Panc1 (cell line): Measurements from ENCODE around the gene PARD3. TPM values are rescaled to one million over a fixed set of nuclear protein-coding genes. Genes with fewer than 3 reads are reported as not detected.

Source experiments
- ATAC-seq: fragments of 200-7000 bp; cut with Tn5 transposase; 2 replicates; pipeline ENCODE4 v1.9.1; 2020; ENCODE audit warnings: mild to moderate bottlenecking, moderate library complexity
- BruUV-seq: library from RNA; stranded (reverse); fragments of 400-500 nt; replicated peaks from 2 replicates; lab custom pipeline; 2021; lab: Mats Ljungman, UMichigan
- CTCF ChIA-PET: fragments of 300-600 bp; sonication (Branson Sonifier 250); formaldehyde crosslinking; loops from one replicate; lab custom pipeline; 2022; ENCODE audit warnings: antibody characterized with exemption; lab: Charles Lee
- POLR2A ChIA-PET: fragments of 300-600 bp; sonication (Branson Sonifier 250); formaldehyde crosslinking; loops from one replicate; lab custom pipeline; 2022; ENCODE audit warnings: antibody characterized with exemption; lab: Charles Lee
- DNase-seq: peaks from one replicate; pipeline ENCODE4 v3.0.0-alpha.2; 2010; ENCODE audit warnings: low read depth, low spot score
- H3K27ac ChIP-seq: 2 replicates; pipeline ENCODE4 v1.5.1; 2011; ENCODE audit warnings: mild to moderate bottlenecking, low read length, inconsistent platforms
- H3K27me3 ChIP-seq: fragments of 200-500 bp; sonication (Bioruptor generic); 2 replicates; pipeline ENCODE4 v1.6.0; 2014; ENCODE audit warnings: low read length, inconsistent platforms; ENCODE audit not compliant: control insufficient read depth, insufficient read depth
- H3K36me3 ChIP-seq: fragments of 200-500 bp; sonication (Bioruptor generic); 2 replicates; pipeline ENCODE4 v1.5.1; 2014; ENCODE audit warnings: inconsistent platforms, mild to moderate bottlenecking, low read length, moderate library complexity; ENCODE audit not compliant: control insufficient read depth, insufficient read depth
- H3K4me1 ChIP-seq: 2 replicates; pipeline ENCODE4 v1.5.1; 2011; ENCODE audit warnings: inconsistent platforms, mild to moderate bottlenecking, low read length, moderate library complexity; ENCODE audit not compliant: control insufficient read depth, insufficient read depth
- H3K4me3 ChIP-seq, 2 experiments: 2 replicates each; pipeline ENCODE4 v1.5.1; 2011 to 2012; ENCODE audit warnings: low read depth in 2 of 2, low read length in 2 of 2, mild to moderate bottlenecking in 2 of 2, inconsistent platforms in 1 of 2, moderate library complexity in 1 of 2
- H3K9me3 ChIP-seq: fragments of 200-500 bp; sonication (Bioruptor generic); 2 replicates; pipeline ENCODE4 v1.5.1; 2014; ENCODE audit warnings: low read depth, mild to moderate bottlenecking, inconsistent platforms, low read length, moderate library complexity; ENCODE audit not compliant: control insufficient read depth, insufficient read depth
- POLR2AphosphoS5 ChIP-seq: IDR thresholded peaks from 2 replicates; pipeline ENCODE4 v1.6.1; 2012; ENCODE audit warnings: mild to moderate bottlenecking, low read depth, low read length, moderate library complexity
- REST ChIP-seq, 2 experiments: IDR thresholded peaks; 2 replicates each; pipeline ENCODE4 v1.6.1; 2011 to 2012; ENCODE audit warnings: low read depth in 2 of 2, control low read depth in 1 of 2, low read length in 1 of 2, mild to moderate bottlenecking in 1 of 2, moderate library complexity in 1 of 2; ENCODE audit not compliant: insufficient read depth in 1 of 2
- SIN3A ChIP-seq: IDR thresholded peaks from 2 replicates; pipeline ENCODE4 v1.6.1; 2012; ENCODE audit warnings: low read depth, mild to moderate bottlenecking, low read length, moderate library complexity, borderline replicate concordance; ENCODE audit not compliant: insufficient read depth
- TCF7L2 ChIP-seq: IDR thresholded peaks from 2 replicates; pipeline ENCODE4 v1.6.1; 2011; ENCODE audit warnings: mild to moderate bottlenecking, low read depth, low read length, inconsistent platforms
- in situ Hi-C: cut with HindIII; loops from 2 replicates; pipeline ENCODE4 v1.10.0; 2016; ENCODE audit warnings: low sequenced_read_pairs, low pct_unique_long_range_greater_than_20kb
- intact Hi-C: fragments of 100-400 bp; cut with micrococcal nuclease; formaldehyde crosslinking; loops from one replicate; pipeline ENCODE4 v1.10.0; 2022; ENCODE audit not compliant: unreplicated experiment
- total RNA-seq: library from RNA; stranded (reverse); gene quantifications from one replicate; pipeline ENCODE4 v1.2.1, GENCODE V29; 2021; ENCODE audit not compliant: unreplicated experiment
- TF ChIP-seq, protein P1 (sequence below): fragments of 450-650 bp; IDR thresholded peaks from 2 replicates; pipeline ENCODE4 v1.5.1; 2017; ENCODE audit warnings: mild to moderate bottlenecking

PARD3 gene
- total RNA-seq, 1 experiment from 2014 or later: 29.8 TPM

DNA sequence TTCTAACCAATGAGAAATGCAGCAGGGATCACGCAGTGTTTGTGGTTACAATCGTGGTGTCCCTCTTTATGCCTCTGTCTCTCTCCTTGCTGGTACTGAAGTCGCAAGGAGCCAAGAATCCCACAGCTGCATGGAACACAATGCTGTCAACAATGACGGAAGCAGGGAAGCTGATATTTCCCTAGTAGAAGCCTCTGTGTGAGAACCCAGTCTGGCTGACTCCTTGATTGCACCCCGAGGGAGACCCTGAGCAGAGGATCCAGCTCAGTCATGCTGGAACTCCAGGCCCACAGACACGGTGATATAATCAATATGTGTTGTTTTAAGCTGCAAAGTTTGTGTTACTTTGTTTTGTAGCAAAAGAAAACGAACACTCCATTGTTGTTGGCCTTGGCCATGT lies 677.9 kb downstream of the PARD3 start:
- no peaks in the 10 kb centered on the region for H3K36me3 ChIP-seq
- BruUV-seq: no TSS peak
- H3K4me1 ChIP-seq: no peaks in the 10 kb centered on the region
- DNase-seq (no peak), ATAC-seq (no peak)
- H3K27ac ChIP-seq: no peak overlapping the region
- CTCF ChIA-PET: no interaction called here
- no peak overlapping the region for H3K4me3 ChIP-seq
- in situ Hi-C loops (no loop called here), intact Hi-C loops (no loop called here)
- H3K9me3 ChIP-seq: no peaks in the 10 kb centered on the region
- POLR2A ChIA-PET: no interaction called here
- H3K27me3 ChIP-seq: no peaks in the 10 kb centered on the region
- TF ChIP-seq TCF7L2 (no peak), REST (IDR thresholded peaks at IDR 0.05; ENCODE audit: insufficient read depth in 1 of 2, low read depth in 2 of 2, low read length in 1 of 2) (no peak), SIN3A (no peak), POLR2AphosphoS5 (no peak)
- TF ChIP-seq, protein P1, sequence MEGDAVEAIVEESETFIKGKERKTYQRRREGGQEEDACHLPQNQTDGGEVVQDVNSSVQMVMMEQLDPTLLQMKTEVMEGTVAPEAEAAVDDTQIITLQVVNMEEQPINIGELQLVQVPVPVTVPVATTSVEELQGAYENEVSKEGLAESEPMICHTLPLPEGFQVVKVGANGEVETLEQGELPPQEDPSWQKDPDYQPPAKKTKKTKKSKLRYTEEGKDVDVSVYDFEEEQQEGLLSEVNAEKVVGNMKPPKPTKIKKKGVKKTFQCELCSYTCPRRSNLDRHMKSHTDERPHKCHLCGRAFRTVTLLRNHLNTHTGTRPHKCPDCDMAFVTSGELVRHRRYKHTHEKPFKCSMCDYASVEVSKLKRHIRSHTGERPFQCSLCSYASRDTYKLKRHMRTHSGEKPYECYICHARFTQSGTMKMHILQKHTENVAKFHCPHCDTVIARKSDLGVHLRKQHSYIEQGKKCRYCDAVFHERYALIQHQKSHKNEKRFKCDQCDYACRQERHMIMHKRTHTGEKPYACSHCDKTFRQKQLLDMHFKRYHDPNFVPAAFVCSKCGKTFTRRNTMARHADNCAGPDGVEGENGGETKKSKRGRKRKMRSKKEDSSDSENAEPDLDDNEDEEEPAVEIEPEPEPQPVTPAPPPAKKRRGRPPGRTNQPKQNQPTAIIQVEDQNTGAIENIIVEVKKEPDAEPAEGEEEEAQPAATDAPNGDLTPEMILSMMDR: no peak

DNA sequence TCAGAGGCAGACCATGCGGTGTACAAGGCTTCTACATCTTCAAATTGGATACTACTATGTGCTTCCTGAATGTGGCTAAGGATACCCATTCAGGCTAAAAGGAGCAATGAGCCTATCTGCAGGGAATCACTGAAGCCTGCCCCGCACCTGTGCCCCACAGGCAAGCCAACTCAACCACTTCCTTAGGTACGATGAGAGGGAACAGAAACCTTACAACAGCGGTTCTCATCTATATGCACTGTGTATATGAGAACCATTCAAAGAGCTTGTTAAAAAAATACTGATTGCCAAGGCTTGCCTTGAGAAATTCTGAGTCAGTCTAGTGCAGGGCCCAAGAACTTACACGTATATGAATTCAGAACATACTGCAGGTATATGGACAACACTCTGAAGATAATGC lies 679.6 kb downstream of the PARD3 start:
- Histone ChIP-seq H3K9me3 (no peaks in the 10 kb centered on the region), H3K36me3 (no peaks in the 10 kb centered on the region), H3K27ac (no peak overlapping the region), H3K27me3 (no peaks in the 10 kb centered on the region), H3K4me1 (no peaks in the 10 kb centered on the region), H3K4me3 (no peak overlapping the region)
- no peak for ATAC-seq
- in situ Hi-C loops (no loop called here), intact Hi-C loops (no loop called here)
- no TSS peak for BruUV-seq
- TF ChIP-seq SIN3A (no peak), REST (IDR thresholded peaks at IDR 0.05; ENCODE audit: insufficient read depth in 1 of 2, low read depth in 2 of 2, low read length in 1 of 2) (no peak), TCF7L2 (no peak), POLR2AphosphoS5 (no peak)
- TF ChIP-seq, protein P1: no peak
- DNase-seq: no peak
- CTCF ChIA-PET: no interaction called here
- POLR2A ChIA-PET: no interaction called here
